H9 (cell line): Measurements from ENCODE around the gene MGMT. TPM values are rescaled to one million over a fixed set of nuclear protein-coding genes. Genes with fewer than 3 reads are reported as not detected.

Source experiments
- DNase-seq: peaks from one replicate; pipeline ENCODE4 v3.0.0-alpha.2; 2017
- H2AFZ ChIP-seq: one replicate; pipeline ENCODE4 v1.6.1; 2013; ENCODE audit warnings: mild to moderate bottlenecking, low read length, control low read depth, moderate library complexity
- H2AK5ac ChIP-seq: 2 replicates; pipeline ENCODE4 v1.6.1; 2013; ENCODE audit warnings: low read length, control low read depth, mixed read lengths; ENCODE audit not compliant: insufficient read length
- H2BK120ac ChIP-seq: one replicate; pipeline ENCODE4 v1.6.1; 2013; ENCODE audit warnings: low read depth, mild to moderate bottlenecking, low read length, control low read depth, inconsistent platforms; ENCODE audit not compliant: poor library complexity, severe bottlenecking
- H2BK12ac ChIP-seq: 2 replicates; pipeline ENCODE4 v1.6.1; 2013; ENCODE audit warnings: low read length, control low read depth, mixed read lengths, low read depth; ENCODE audit not compliant: insufficient read length
- H2BK15ac ChIP-seq: 2 replicates; pipeline ENCODE4 v1.6.1; 2013; ENCODE audit warnings: low read depth, low read length, control low read depth
- H2BK20ac ChIP-seq: one replicate; pipeline ENCODE4 v1.6.1; 2013; ENCODE audit warnings: low read depth, mild to moderate bottlenecking, low read length, control low read depth, inconsistent platforms; ENCODE audit not compliant: poor library complexity, severe bottlenecking
- H2BK5ac ChIP-seq: 2 replicates; pipeline ENCODE4 v1.6.1; 2013; ENCODE audit warnings: low read length, control low read depth, mixed read lengths; ENCODE audit not compliant: insufficient read length
- H3K14ac ChIP-seq: 2 replicates; pipeline ENCODE4 v1.6.1; 2013; ENCODE audit warnings: low read length, control low read depth; ENCODE audit not compliant: insufficient read depth
- H3K18ac ChIP-seq: 2 replicates; pipeline ENCODE4 v1.6.1; 2013; ENCODE audit warnings: low read depth, mild to moderate bottlenecking, mixed read lengths, low read length, control low read depth; ENCODE audit not compliant: insufficient read length
- H3K23ac ChIP-seq: 2 replicates; pipeline ENCODE4 v1.6.1; 2013; ENCODE audit warnings: low read length, control low read depth, mixed read lengths, low read depth; ENCODE audit not compliant: insufficient read length
- H3K23me2 ChIP-seq: 2 replicates; pipeline ENCODE4 v1.6.1; 2013; ENCODE audit warnings: low read depth, mild to moderate bottlenecking, mixed read lengths, low read length, control low read depth; ENCODE audit not compliant: insufficient read length, poor library complexity, severe bottlenecking
- H3K27ac ChIP-seq: 2 replicates; pipeline ENCODE4 v1.5.1; 2013; ENCODE audit warnings: low read length, control low read depth, mixed read lengths, low read depth; ENCODE audit not compliant: insufficient read length
- H3K27me3 ChIP-seq: 2 replicates; pipeline ENCODE4 v1.6.1; 2013; ENCODE audit warnings: low read length, control low read depth, inconsistent platforms; ENCODE audit not compliant: insufficient read depth
- H3K4ac ChIP-seq: 2 replicates; pipeline ENCODE4 v1.6.1; 2013; ENCODE audit warnings: low read depth, mild to moderate bottlenecking, control low read depth, inconsistent platforms, low read length, moderate library complexity
- H3K4me1 ChIP-seq: 2 replicates; pipeline ENCODE4 v1.6.1; 2013; ENCODE audit warnings: low read length, control low read depth, inconsistent platforms; ENCODE audit not compliant: insufficient read depth
- H3K4me2 ChIP-seq: 2 replicates; pipeline ENCODE4 v1.6.1; 2013; ENCODE audit warnings: low read length, control low read depth, mixed read lengths; ENCODE audit not compliant: insufficient read length, insufficient read depth
- H3K56ac ChIP-seq: 2 replicates; pipeline ENCODE4 v1.6.1; 2013; ENCODE audit warnings: low read depth, mild to moderate bottlenecking, mixed read lengths, low read length, control low read depth; ENCODE audit not compliant: insufficient read length
- H3K79me1 ChIP-seq: 2 replicates; pipeline ENCODE4 v1.6.1; 2013; ENCODE audit warnings: low read depth, mild to moderate bottlenecking, moderate library complexity, low read length, control low read depth, inconsistent platforms; ENCODE audit not compliant: insufficient read depth, poor library complexity, severe bottlenecking
- H3K79me2 ChIP-seq: 2 replicates; pipeline ENCODE4 v1.6.1; 2013; ENCODE audit warnings: low read length, control low read depth, inconsistent platforms; ENCODE audit not compliant: insufficient read depth
- H3K9ac ChIP-seq: 2 replicates; pipeline ENCODE4 v1.6.1; 2013; ENCODE audit warnings: low read length, control low read depth, mixed read lengths; ENCODE audit not compliant: insufficient read length; ENCODE audit errors: extremely low read depth
- H3K9me3 ChIP-seq: one replicate; pipeline ENCODE4 v1.6.1; 2013; ENCODE audit warnings: low read depth, low read length, inconsistent platforms; ENCODE audit not compliant: control insufficient read depth
- H3T11ph ChIP-seq: one replicate; pipeline ENCODE4 v1.6.1; 2013; ENCODE audit warnings: mild to moderate bottlenecking, low read length, control low read depth, inconsistent platforms
- H4K20me1 ChIP-seq: one replicate; pipeline ENCODE4 v1.6.1; 2013; ENCODE audit not compliant: control insufficient read depth, insufficient read length, insufficient read depth
- H4K5ac ChIP-seq: 2 replicates; pipeline ENCODE4 v1.6.1; 2013; ENCODE audit warnings: low read depth, mild to moderate bottlenecking, mixed read lengths, low read length, control low read depth; ENCODE audit not compliant: insufficient read length
- H4K8ac ChIP-seq: replicated peaks from 2 replicates; pipeline ENCODE4 v1.6.1; 2013; ENCODE audit warnings: low read length, control low read depth, mixed read lengths, low read depth; ENCODE audit not compliant: insufficient read length
- H4K91ac ChIP-seq: 2 replicates; pipeline ENCODE4 v1.6.1; 2013; ENCODE audit warnings: low read depth, mild to moderate bottlenecking, moderate library complexity, mixed read lengths, low read length, control low read depth; ENCODE audit not compliant: insufficient read length
- H3K27ac Mint-ChIP-seq, 3 experiments: 2 replicates in 2 of 3; 3 replicates in 1 of 3; pipeline ENCODE4 v1.8.0; 2020 to 2021; ENCODE audit warnings: mixed read lengths in 3 of 3, mild to moderate bottlenecking in 1 of 3, moderate library complexity in 1 of 3
- H3K27me3 Mint-ChIP-seq: 2 replicates; pipeline ENCODE4 v1.8.0; 2021; ENCODE audit warnings: low read depth, mild to moderate bottlenecking, moderate library complexity, mixed read lengths
- H3K36me3 Mint-ChIP-seq, 3 experiments: 2 replicates in 2 of 3; 3 replicates in 1 of 3; pipeline ENCODE4 v1.8.0; 2020 to 2021; ENCODE audit warnings: low read depth in 3 of 3, mixed read lengths in 3 of 3; ENCODE audit not compliant: insufficient read depth in 1 of 3
- H3K4me1 Mint-ChIP-seq, 2 experiments: 2 replicates each; pipeline ENCODE4 v1.8.0; 2020; ENCODE audit warnings: mixed read lengths in 2 of 2
- H3K4me3 Mint-ChIP-seq, 2 experiments: 2 replicates in 1 of 2; 3 replicates in 1 of 2; pipeline ENCODE4 v1.8.0; 2020 to 2021; ENCODE audit warnings: mild to moderate bottlenecking in 2 of 2, mixed read lengths in 2 of 2, moderate library complexity in 1 of 2
- H3K9me3 Mint-ChIP-seq, 2 experiments: 2 replicates in 1 of 2; 3 replicates in 1 of 2; pipeline ENCODE4 v1.8.0; 2020; ENCODE audit warnings: mild to moderate bottlenecking in 2 of 2, mixed read lengths in 2 of 2, moderate library complexity in 1 of 2
- CTCF ChIP-seq: fragments of 200-600 bp; sonication (generic); conservative IDR thresholded peaks from 3 replicates; pipeline ENCODE4 v1.8.0; 2021; ENCODE audit warnings: antibody characterized with exemption, mild to moderate bottlenecking
- WGBS: extraction: QIAGEN DNeasy Blood & Tissue Kit; methylation state at CpG from one replicate; pipeline ENCODE4 v1.1.7; 2013; ENCODE audit warnings: missing lambda C conversion rate, low lambda C conversion rate, mixed read lengths; ENCODE audit not compliant: insufficient read length; ENCODE audit errors: extremely low coverage; 5-methylcytosine and 5-hydroxymethylcytosine counted together
- total RNA-seq: library from RNA; stranded (reverse); gene quantifications from 2 replicates; pipeline ENCODE4 v1.2.1, GENCODE V29; 2021

Gene MGMT
- total RNA-seq, 1 experiment from 2014 or later = 18.4 TPM

GRCh38 chr10:129631870-129632623 is 165.0 kb downstream of the MGMT start:
- Histone ChIP-seq H4K8ac (no peak overlapping the region), H3K4me1 (0 out of 2 replicates have a peak, but pooled peaks cover 3% of the 10 kb centered on the region), H4K5ac (no peak overlapping the region), H2BK5ac (no peak overlapping the region), H3K4ac (no peak overlapping the region), H2BK12ac (no peak overlapping the region), H3K9ac (no peak overlapping the region), H2BK20ac (no peak overlapping the region), H4K20me1 (no peaks in the 10 kb centered on the region), H3K27me3 (no peaks in the 10 kb centered on the region), H3K9me3 (no peaks in the 10 kb centered on the region), H3K27ac (no peak overlapping the region), H2BK15ac (no peak overlapping the region), H4K91ac (no peak overlapping the region), H3K23me2 (no peaks in the 10 kb centered on the region), H3K18ac (no peak overlapping the region), H3K79me1 (no peaks in the 10 kb centered on the region), H3K56ac (no peak overlapping the region), H3K23ac (no peak overlapping the region), H3K4me2 (no peak overlapping the region), H3K14ac (no peak overlapping the region), H2BK120ac (no peak overlapping the region), H3T11ph (no peak overlapping the region), H3K79me2 (no peaks in the 10 kb centered on the region), H2AK5ac (no peak overlapping the region), H2AFZ (no peak overlapping the region)
- Mint-ChIP-seq H3K27ac (peak overlapping the region in 1 of 3 experiments; percentile 86; a peak in 1 of 7 replicates), H3K9me3 (peaks cover 6 to 9% of the 10 kb centered on the region in 2 experiments; a peak in 2 of 5 replicates), H3K27me3 (no peaks in the 10 kb centered on the region), H3K4me3 (no peak overlapping the region), H3K36me3 (peaks cover 0 to 5% (median 2%) of the 10 kb centered on the region in 3 experiments; a peak in 3 of 7 replicates), H3K4me1 (peaks cover 13 to 18% of the 10 kb centered on the region in 2 experiments)
- DNase-seq = no peak
- no peak for TF ChIP-seq CTCF
- WGBS = no CpG with 5 or more reads among the region's 17 CpGs
